K562 (cell line): ENCODE results near the gene INPP5D. TPM values are rescaled to one million over a fixed set of nuclear protein-coding genes. Genes with fewer than 3 reads are reported as not detected.

ENCODE experiments used
- ARNT ChIP-seq, 2 experiments: fragments of 450-650 bp; IDR thresholded peaks; 2 replicates each; pipeline ENCODE4 v1.6.1; 2016; ENCODE audit warnings: mild to moderate bottlenecking in 1 of 2
- BRCA1 ChIP-seq, 2 experiments: fragments of 450-650 bp in 1 of 2; sonication (generic) in 1 of 2; formaldehyde crosslinking in 1 of 2; IDR thresholded peaks; 2 replicates each; pipeline versions ENCODE4 v1.5.0 to v1.6.1; 2017 to 2020; ENCODE audit warnings: mild to moderate bottlenecking in 1 of 2, missing genetic modification reagents in 1 of 2
- CBX2 ChIP-seq: fragments of 200-600 bp; sonication (generic); IDR thresholded peaks from one replicate; pipeline ENCODE4 v1.6.1; 2012; ENCODE audit warnings: mild to moderate bottlenecking, low read length, inconsistent platforms; ENCODE audit not compliant: insufficient read depth, poor library complexity, severe bottlenecking
- CREB5 ChIP-seq: fragments of 250-450 bp; sonication (Bioruptor Pico); IDR thresholded peaks from 2 replicates; pipeline ENCODE4 v1.5.0; 2020; ENCODE audit warnings: mild to moderate bottlenecking
- E2F4 ChIP-seq: sonication (generic); formaldehyde crosslinking; IDR thresholded peaks from 2 replicates; pipeline ENCODE4 v1.8.0; 2022; ENCODE audit warnings: mild to moderate bottlenecking, low read depth, missing genetic modification reagents
- ESRRA ChIP-seq: fragments of 450-650 bp; IDR thresholded peaks from 2 replicates; pipeline ENCODE4 v1.6.1; 2014; ENCODE audit warnings: low read depth, mild to moderate bottlenecking, moderate library complexity, borderline replicate concordance
- ESRRB ChIP-seq: fragments of 250-450 bp; sonication (Bioruptor Pico); IDR thresholded peaks from 2 replicates; pipeline ENCODE4 v1.5.0; 2020; ENCODE audit warnings: mild to moderate bottlenecking, moderate library complexity, borderline replicate concordance
- GTF2F1 ChIP-seq: IDR thresholded peaks from 2 replicates; pipeline ENCODE4 v1.6.1; 2011; ENCODE audit warnings: low read depth, low read length, improper control_type of control experiment
- KDM1A ChIP-seq, 2 experiments: fragments of 450-650 bp; IDR thresholded peaks; 2 replicates each; pipeline ENCODE4 v1.6.1; 2016; ENCODE audit warnings: mild to moderate bottlenecking in 2 of 2
- MAZ ChIP-seq, 2 experiments: fragments of 450-650 bp in 1 of 2; sonication (generic) in 1 of 2; formaldehyde crosslinking; IDR thresholded peaks in 1 of 2; conservative IDR thresholded peaks in 1 of 2; 2 replicates each; pipeline versions ENCODE4 v1.4.0 to v1.5.0; 2020; ENCODE audit warnings: mild to moderate bottlenecking in 1 of 2, missing genetic modification reagents in 1 of 2
- NKRF ChIP-seq: fragments of 450-650 bp; IDR thresholded peaks from 2 replicates; pipeline ENCODE4 v1.6.1; 2016; ENCODE audit warnings: borderline replicate concordance
- OTX1 ChIP-seq: fragments of 450-650 bp; formaldehyde crosslinking; IDR thresholded peaks from 2 replicates; pipeline ENCODE4 v1.4.0; 2022; ENCODE audit warnings: mild to moderate bottlenecking
- PHF8 ChIP-seq: fragments of 200-600 bp; sonication (generic); IDR thresholded peaks from 2 replicates; pipeline ENCODE4 v1.6.1; 2012; ENCODE audit warnings: mixed run types, mild to moderate bottlenecking, inconsistent platforms, low read length, moderate library complexity, borderline replicate concordance
- POLR2H ChIP-seq: IDR thresholded peaks from 2 replicates; pipeline ENCODE4 v1.6.1; 2016; ENCODE audit warnings: missing genetic modification characterization, low read depth, mild to moderate bottlenecking, control low read depth, missing compliant biosample characterization, moderate library complexity
- RBM34 ChIP-seq: fragments of 200-400 bp; formaldehyde crosslinking; IDR thresholded peaks from 2 replicates; pipeline ENCODE4 v1.6.1; 2018; ENCODE audit warnings: low read length, borderline replicate concordance; ENCODE audit not compliant: insufficient read depth
- TCF3 ChIP-seq: sonication (generic); formaldehyde crosslinking; IDR thresholded peaks from 2 replicates; pipeline ENCODE4 v1.4.0; 2020; ENCODE audit warnings: mild to moderate bottlenecking, missing genetic modification reagents
- ZBTB49 ChIP-seq: sonication (generic); formaldehyde crosslinking; IDR thresholded peaks from 2 replicates; pipeline ENCODE4 v1.8.0; 2022; ENCODE audit warnings: missing genetic modification reagents, mild to moderate bottlenecking, borderline replicate concordance
- ZNF12 ChIP-seq: sonication (generic); formaldehyde crosslinking; IDR thresholded peaks from 2 replicates; pipeline ENCODE4 v1.4.0; 2020; ENCODE audit warnings: mild to moderate bottlenecking, missing genetic modification reagents
- polyA plus RNA-seq, 8 experiments: library from polyadenylated mRNA; depleted of rRNA in 4 of 8; stranded (reverse) in 5 of 8; unstranded in 3 of 8; fragments of >200 nt; fragmentation: Nextera tagmentation in 2 of 8; fragmentation: Illumina TruSeq in 1 of 8; extraction: Ambion mirVana in 2 of 8; extraction: Trizol in 1 of 8; gene quantifications; 2 replicates each; pipeline versions ENCODE4 v1.2.1 to v1.2.3, GENCODE V29; 2011 to 2014; ENCODE audit warnings: inconsistent platforms in 1 of 8, missing spikeins in 1 of 8
- total RNA-seq, 7 experiments: library from RNA; depleted of rRNA in 6 of 7; stranded (reverse); fragments of >200 nt in 6 of 7; fragmentation: Illumina TruSeq in 2 of 7; extraction: Trizol in 2 of 7; gene quantifications; 2 replicates each; pipeline versions ENCODE4 v1.2.1 to v1.2.3, GENCODE V29; 2011 to 2021; ENCODE audit warnings: low replicate concordance in 1 of 7

The INPP5D gene
- total and polyA plus RNA-seq, 9 of the 15 experiments (the other 6 are each of a cell fraction or from before 2014, with no cell fraction given): 0.55 to 6.2 (median 2.2) TPM

- TF ChIP-seq ESRRB (CRISPR knock-in tag): no peak
- TF ChIP-seq CREB5 (CRISPR knock-in tag): no peak
- peak; percentile 94 to 96 for TF ChIP-seq KDM1A (IDR thresholded peaks at IDR 0.05)
- TF ChIP-seq POLR2H (tag): no peak
- TF ChIP-seq ZBTB49 (CRISPR knock-in tag): no peak
- no peak for TF ChIP-seq BRCA1 (IDR thresholded peaks at IDR 0.05)
- TF ChIP-seq BRCA1 (CRISPR knock-in tag; IDR thresholded peaks at IDR 0.05): no peak
- no peak for TF ChIP-seq PHF8
- no peak for TF ChIP-seq NKRF
- TF ChIP-seq ZNF12 (CRISPR knock-in tag): no peak
- no peak for TF ChIP-seq OTX1
- no peak for TF ChIP-seq GTF2F1
- TF ChIP-seq MAZ (CRISPR knock-in tag; conservative IDR thresholded peaks at IDR 0.05 in 1 of 2, IDR thresholded peaks at IDR 0.05 in 1 of 2): peak; percentile 28 to 51; a peak in 2 of 4 replicates
- TF ChIP-seq E2F4: no peak
- peak; percentile 71; the same call in 1 of the 2 replicates for TF ChIP-seq ESRRA
- TF ChIP-seq RBM34: no peak
- TF ChIP-seq TCF3 (CRISPR knock-in tag): peak; percentile 99
- no peak for TF ChIP-seq CBX2
- peak; percentile 84 to 92; a peak in 2 of 4 replicates for TF ChIP-seq ARNT (IDR thresholded peaks at IDR 0.05)
Observed at GRCh38 chr2:233091595-233092375, 31.6 kb downstream of the INPP5D start (continued).
